GM10266 (cell line): Measurements from ENCODE around the gene SRGAP3.

ENCODE experiments used
- DNase-seq: peaks from one replicate; pipeline ENCODE4 v3.0.0; 2012; ENCODE audit errors: extremely low spot score
- CTCF ChIP-seq: IDR thresholded peaks from 2 replicates; pipeline ENCODE4 v1.5.1; 2012; ENCODE audit warnings: mild to moderate bottlenecking, low read depth; ENCODE audit not compliant: control insufficient read depth, insufficient read depth; ENCODE audit errors: missing control alignments

Gene SRGAP3

GRCh38 chr3:9033867-9034266 is 215.6 kb downstream of the SRGAP3 start:
- no peak for DNase-seq
- no peak for TF ChIP-seq CTCF

- no peak for DNase-seq
- no peak for TF ChIP-seq CTCF
Measured at GRCh38 chr3:9032231-9032777, 217.1 kb downstream of the SRGAP3 start.

- no peak for TF ChIP-seq CTCF
Measured at GRCh38 chr3:9030034-9030433, 219.4 kb downstream of the SRGAP3 start.

GRCh38 chr3:9028134-9028533 is 221.3 kb downstream of the SRGAP3 start:
- no peak for DNase-seq
- TF ChIP-seq CTCF: no peak

More at GRCh38 chr3:9030034-9030433, 219.4 kb downstream of the SRGAP3 start:
- DNase-seq: no peak

GRCh38 chr3:9026320-9027045 is 223.0 kb downstream of the SRGAP3 start:
- no peak for TF ChIP-seq CTCF
- no peak for DNase-seq

GRCh38 chr3:9024341-9024740 is 225.1 kb downstream of the SRGAP3 start:
- no peak for DNase-seq
- TF ChIP-seq CTCF: no peak

- no peak for DNase-seq
- no peak for TF ChIP-seq CTCF
Measured at GRCh38 chr3:9023226-9023590, 226.2 kb downstream of the SRGAP3 start.
